ENCODE results near the gene DOCK4.

The DOCK4 gene

GRCh38 chr7:111765751-111766643 is 440.2 kb downstream of the DOCK4 start:
- no peak for DNase-seq (ENCODE audit: low read depth)
- TF ChIP-seq CTCF (IDR thresholded peaks at IDR 0.05; ENCODE audit: control insufficient read depth, insufficient read depth, low read depth, low read length, missing control alignments) = no peak
- H3K4me3 ChIP-seq (ENCODE audit: control insufficient read depth, low read depth, low read length) = no peak overlapping the region

- H3K4me3 ChIP-seq (ENCODE audit: control insufficient read depth, low read depth, low read length) = no peak overlapping the region
- peak; percentile 29 for DNase-seq (ENCODE audit: low read depth)
- peak; percentile 74 for TF ChIP-seq CTCF (IDR thresholded peaks at IDR 0.05; ENCODE audit: control insufficient read depth, insufficient read depth, low read depth, low read length, missing control alignments)
Measured at GRCh38 chr7:111763221-111763801, 442.9 kb downstream of the DOCK4 start.

- no peak for TF ChIP-seq CTCF (IDR thresholded peaks at IDR 0.05; ENCODE audit: control insufficient read depth, insufficient read depth, low read depth, low read length, missing control alignments)
- H3K4me3 ChIP-seq (ENCODE audit: control insufficient read depth, low read depth, low read length) = no peak overlapping the region
- no peak for DNase-seq (ENCODE audit: low read depth)
Measured at GRCh38 chr7:111762799-111763198, 443.4 kb downstream of the DOCK4 start.

GRCh38 chr7:111762211-111762610 is 444.0 kb downstream of the DOCK4 start:
- no peak for DNase-seq (ENCODE audit: low read depth)
- TF ChIP-seq CTCF (IDR thresholded peaks at IDR 0.05; ENCODE audit: control insufficient read depth, insufficient read depth, low read depth, low read length, missing control alignments) = no peak
- H3K4me3 ChIP-seq (ENCODE audit: control insufficient read depth, low read depth, low read length) = no peak overlapping the region

GRCh38 chr7:111760043-111760442 is 446.2 kb downstream of the DOCK4 start:
- no peak for DNase-seq (ENCODE audit: low read depth)

GRCh38 chr7:111758332-111758731 is 447.9 kb downstream of the DOCK4 start:
- no peak for DNase-seq (ENCODE audit: low read depth)
- no peak for TF ChIP-seq CTCF (IDR thresholded peaks at IDR 0.05; ENCODE audit: control insufficient read depth, insufficient read depth, low read depth, low read length, missing control alignments)
- H3K4me3 ChIP-seq (ENCODE audit: control insufficient read depth, low read depth, low read length) = no peak overlapping the region

More at GRCh38 chr7:111760043-111760442, 446.2 kb downstream of the DOCK4 start:
- H3K4me3 ChIP-seq (ENCODE audit: control insufficient read depth, low read depth, low read length) = no peak overlapping the region
- no peak for TF ChIP-seq CTCF (IDR thresholded peaks at IDR 0.05; ENCODE audit: control insufficient read depth, insufficient read depth, low read depth, low read length, missing control alignments)
